SK-N-SH treated with all-trans-retinoic acid at 6 μM for 48 hours (cell line): ENCODE measurements around the gene VWF.
A peak's percentile ranks its signal among the peaks of the same experiment; 100 is the strongest.

Experiments
- ATAC-seq: fragments of 200-7000 bp; cut with Tn5 transposase; 3 replicates; pipeline ENCODE4 v1.9.1; 2020; ENCODE audit warnings: mild to moderate bottlenecking, moderate library complexity
- ARNTL ChIP-seq: fragments of 450-650 bp; formaldehyde crosslinking; IDR thresholded peaks from 2 replicates; pipeline ENCODE4 v1.5.0; 2020; ENCODE audit warnings: low read depth, mild to moderate bottlenecking, moderate library complexity, borderline replicate concordance
- CREB5 ChIP-seq: fragments of 250-450 bp; sonication (Bioruptor Pico); IDR thresholded peaks from 2 replicates; pipeline ENCODE4 v1.5.1; 2020; ENCODE audit warnings: low read depth, mild to moderate bottlenecking, moderate library complexity
- CSDC2 ChIP-seq: fragments of 250-450 bp; sonication (Bioruptor Pico); IDR thresholded peaks from 2 replicates; pipeline ENCODE4 v1.5.0; 2020; ENCODE audit warnings: mild to moderate bottlenecking, moderate library complexity
- ESRRG ChIP-seq: fragments of 250-450 bp; sonication (Bioruptor Pico); IDR thresholded peaks from 2 replicates; pipeline ENCODE4 v1.6.1; 2021; ENCODE audit warnings: mild to moderate bottlenecking
- GLIS3 ChIP-seq: fragments of 250-450 bp; sonication (Bioruptor Pico); IDR thresholded peaks from 2 replicates; pipeline ENCODE4 v1.5.0; 2020; ENCODE audit warnings: mild to moderate bottlenecking, moderate library complexity
- ISL1 ChIP-seq: fragments of 250-450 bp; sonication (Bioruptor Pico); IDR thresholded peaks from 2 replicates; pipeline ENCODE4 v2.1.2; 2022; ENCODE audit warnings: mild to moderate bottlenecking, moderate library complexity
- OSR1 ChIP-seq: fragments of 250-450 bp; sonication (Bioruptor Pico); IDR thresholded peaks from 2 replicates; pipeline ENCODE4 v1.8.0; 2022; ENCODE audit warnings: moderate library complexity, mild to moderate bottlenecking, inconsistent platforms
- PATZ1 ChIP-seq: fragments of 250-450 bp; sonication (Bioruptor Pico); IDR thresholded peaks from 2 replicates; pipeline ENCODE4 v1.8.0; 2020; ENCODE audit warnings: mild to moderate bottlenecking, moderate library complexity, borderline replicate concordance
- POU6F1 ChIP-seq: fragments of 250-450 bp; sonication (Bioruptor Pico); IDR thresholded peaks from 2 replicates; pipeline ENCODE4 v1.8.0; 2021; ENCODE audit warnings: low read depth, mild to moderate bottlenecking, moderate library complexity, borderline replicate concordance
- PPARA ChIP-seq: fragments of 250-450 bp; sonication (Bioruptor Pico); IDR thresholded peaks from 2 replicates; pipeline ENCODE4 v1.5.0; 2020; ENCODE audit warnings: mild to moderate bottlenecking, borderline replicate concordance
- RARB ChIP-seq: fragments of 250-450 bp; sonication (Bioruptor Pico); IDR thresholded peaks from 2 replicates; pipeline ENCODE4 v1.8.0; 2021; ENCODE audit warnings: mild to moderate bottlenecking, moderate library complexity
- SNAI2 ChIP-seq: fragments of 250-450 bp; sonication (Bioruptor Pico); IDR thresholded peaks from 2 replicates; pipeline ENCODE4 v1.5.0; 2020; ENCODE audit warnings: mild to moderate bottlenecking, moderate library complexity
- TCF4 ChIP-seq: fragments of 250-450 bp; sonication (Bioruptor Pico); IDR thresholded peaks from 2 replicates; pipeline ENCODE4 v1.8.0; 2021; ENCODE audit warnings: mild to moderate bottlenecking, moderate library complexity, borderline replicate concordance
- TOX ChIP-seq: fragments of 250-450 bp; sonication (Bioruptor Pico); IDR thresholded peaks from 2 replicates; pipeline ENCODE4 v1.8.0; 2021; ENCODE audit warnings: mild to moderate bottlenecking, moderate library complexity, borderline replicate concordance
- TSHZ2 ChIP-seq: fragments of 250-450 bp; sonication (Bioruptor Pico); IDR thresholded peaks from 2 replicates; pipeline ENCODE4 v1.5.0; 2020; ENCODE audit warnings: mild to moderate bottlenecking, moderate library complexity
- ZC3H10 ChIP-seq: fragments of 250-450 bp; sonication (Bioruptor Pico); IDR thresholded peaks from 2 replicates; pipeline ENCODE4 v1.5.1; 2021; ENCODE audit warnings: mild to moderate bottlenecking, moderate library complexity
- ZFP3 ChIP-seq: fragments of 250-450 bp; sonication (Bioruptor Pico); IDR thresholded peaks from 2 replicates; pipeline ENCODE4 v1.5.0; 2020; ENCODE audit warnings: mild to moderate bottlenecking, moderate library complexity
- ZFP30 ChIP-seq: fragments of 450-650 bp; formaldehyde crosslinking; IDR thresholded peaks from 2 replicates; pipeline ENCODE4 v1.5.0; 2022; ENCODE audit warnings: mild to moderate bottlenecking, moderate library complexity
- ZNF70 ChIP-seq: fragments of 450-650 bp; formaldehyde crosslinking; IDR thresholded peaks from 2 replicates; pipeline ENCODE4 v1.5.0; 2020; ENCODE audit warnings: mild to moderate bottlenecking, moderate library complexity
- ZNF8 ChIP-seq: fragments of 450-650 bp; formaldehyde crosslinking; IDR thresholded peaks from 2 replicates; pipeline ENCODE4 v1.5.0; 2020; ENCODE audit warnings: mild to moderate bottlenecking, moderate library complexity

VWF gene

GRCh38 chr12:6095269-6095668, 29.2 kb downstream of the VWF start:
- ATAC-seq = no peak
- TF ChIP-seq TOX (CRISPR knock-in tag) (no peak), TCF4 (CRISPR knock-in tag) (no peak), ZNF70 (no peak), RARB (CRISPR knock-in tag) (no peak), PPARA (CRISPR knock-in tag) (no peak), PATZ1 (CRISPR knock-in tag) (no peak), CREB5 (no peak), ARNTL (CRISPR knock-in tag) (no peak), ZFP30 (CRISPR knock-in tag) (no peak), ZFP3 (CRISPR knock-in tag) (no peak), SNAI2 (CRISPR knock-in tag) (no peak), GLIS3 (CRISPR knock-in tag) (no peak), ZNF8 (CRISPR knock-in tag) (no peak), OSR1 (CRISPR knock-in tag) (no peak), TSHZ2 (CRISPR knock-in tag) (no peak), POU6F1 (CRISPR knock-in tag) (no peak), CSDC2 (CRISPR knock-in tag) (no peak), ISL1 (no peak), ZC3H10 (CRISPR knock-in tag) (no peak)

- TF ChIP-seq ESRRG (no peak), ZNF8 (CRISPR knock-in tag) (no peak), ARNTL (CRISPR knock-in tag) (no peak), CREB5 (no peak), POU6F1 (CRISPR knock-in tag) (no peak), ZC3H10 (CRISPR knock-in tag) (no peak)
- ATAC-seq = peak; percentile 12
Measured at GRCh38 chr12:6093764-6094163, 30.7 kb downstream of the VWF start.
